HepG2 (cell line): ENCODE measurements around the gene ELP6. TPM values are rescaled to one million over a fixed set of nuclear protein-coding genes. Genes with fewer than 3 reads are reported as not detected.

Experiments
- ARNT ChIP-seq: fragments of 450-650 bp; IDR thresholded peaks from 2 replicates; pipeline ENCODE4 v1.6.1; 2017
- ARNTL ChIP-seq: sonication (generic); formaldehyde crosslinking; IDR thresholded peaks from 2 replicates; pipeline ENCODE4 v1.4.0; 2020; ENCODE audit warnings: mild to moderate bottlenecking, missing genetic modification reagents
- ATM ChIP-seq: fragments of 450-650 bp; IDR thresholded peaks from 2 replicates; pipeline ENCODE4 v1.7.1; 2017; ENCODE audit warnings: mild to moderate bottlenecking, borderline replicate concordance
- GABPA ChIP-seq, 2 experiments: IDR thresholded peaks; 2 replicates each; pipeline ENCODE4 v1.6.1; 2011 to 2016; ENCODE audit warnings: low read depth in 2 of 2, low read length in 1 of 2, missing biosample characterization in 1 of 2, missing genetic modification characterization in 1 of 2
- HDAC2 ChIP-seq: sonication (generic); formaldehyde crosslinking; IDR thresholded peaks from 2 replicates; pipeline ENCODE4 v1.4.0; 2020; ENCODE audit warnings: missing genetic modification reagents
- NCOR1 ChIP-seq: fragments of 200-600 bp; sonication (generic); IDR thresholded peaks from 2 replicates; pipeline ENCODE4 v1.7.0; 2017; ENCODE audit warnings: antibody characterized with exemption, low read length, borderline replicate concordance
- NFKBIZ ChIP-seq: IDR thresholded peaks from 2 replicates; pipeline ENCODE4 v1.6.1; 2018; ENCODE audit warnings: missing genetic modification reagents, missing compliant biosample characterization
- NR2F6 ChIP-seq, 2 experiments: IDR thresholded peaks; 2 replicates each; pipeline ENCODE4 v1.6.1; 2016; ENCODE audit warnings: antibody characterized with exemption in 1 of 2, mild to moderate bottlenecking in 1 of 2
- POLR2AphosphoS5 ChIP-seq: IDR thresholded peaks from 2 replicates; pipeline ENCODE4 v1.6.1; 2012; ENCODE audit warnings: low read depth, low read length
- REXO4 ChIP-seq: sonication (generic); formaldehyde crosslinking; IDR thresholded peaks from 2 replicates; pipeline ENCODE4 v1.8.0; 2022; ENCODE audit warnings: missing genetic modification reagents, mild to moderate bottlenecking, borderline replicate concordance
- RFXANK ChIP-seq: IDR thresholded peaks from 2 replicates; pipeline ENCODE4 v1.6.1; 2016
- SIN3B ChIP-seq: fragments of 150-350 bp; IDR thresholded peaks from 2 replicates; pipeline ENCODE4 v1.6.1; 2014; ENCODE audit warnings: low read length
- TAF1 ChIP-seq: sonication (generic); formaldehyde crosslinking; IDR thresholded peaks from 2 replicates; pipeline ENCODE4 v1.4.0; 2020; ENCODE audit warnings: missing genetic modification reagents
- ZIK1 ChIP-seq: sonication (generic); formaldehyde crosslinking; IDR thresholded peaks from 2 replicates; pipeline ENCODE4 v1.5.0; 2020; ENCODE audit warnings: mild to moderate bottlenecking, low read depth, missing genetic modification reagents, borderline replicate concordance
- ZNF672 ChIP-seq: sonication (generic); formaldehyde crosslinking; IDR thresholded peaks from 2 replicates; pipeline ENCODE4 v1.8.1; 2022; ENCODE audit warnings: missing genetic modification reagents
- ZNF713 ChIP-seq: sonication (generic); formaldehyde crosslinking; IDR thresholded peaks from 2 replicates; pipeline ENCODE4 v1.4.0; 2020; ENCODE audit warnings: mild to moderate bottlenecking, missing genetic modification reagents
- polyA plus RNA-seq, 8 experiments: library from polyadenylated mRNA; depleted of rRNA in 3 of 8; stranded (reverse) in 7 of 8; unstranded in 1 of 8; fragments of >200 nt; fragmentation: Illumina TruSeq in 4 of 8; extraction: Trizol in 4 of 8; gene quantifications; 2 replicates each; pipeline versions ENCODE4 v1.2.1 to v1.2.3, GENCODE V29; 2011 to 2016; ENCODE audit warnings: low read depth in 4 of 8, missing spikeins in 1 of 8, mixed read lengths in 1 of 8; ENCODE audit not compliant: insufficient read depth in 1 of 8
- total RNA-seq, 5 experiments: library from RNA; depleted of rRNA; stranded (reverse); fragments of >200 nt; fragmentation: Illumina TruSeq; extraction: Trizol; gene quantifications; 2 replicates each; pipeline ENCODE4 v1.2.3, GENCODE V29; 2016; ENCODE audit warnings: low read depth in 1 of 5
- TF ChIP-seq, protein P1 (sequence below), 2 experiments: IDR thresholded peaks; 2 replicates each; pipeline ENCODE4 v1.6.1; 2011 to 2012; ENCODE audit warnings: low read length in 2 of 2, borderline replicate concordance in 1 of 2, low read depth in 1 of 2, mild to moderate bottlenecking in 1 of 2, moderate library complexity in 1 of 2
- TF ChIP-seq, protein P2 (sequence below): sonication (generic); formaldehyde crosslinking; IDR thresholded peaks from 2 replicates; pipeline ENCODE4 v1.4.0; 2020; ENCODE audit warnings: mild to moderate bottlenecking, missing genetic modification reagents
- TF ChIP-seq, protein P3 (sequence below): sonication (generic); formaldehyde crosslinking; IDR thresholded peaks from 2 replicates; pipeline ENCODE4 v1.5.1; 2020; ENCODE audit warnings: missing genetic modification reagents, mild to moderate bottlenecking, borderline replicate concordance
- TF ChIP-seq, protein P4 (sequence below): sonication (generic); formaldehyde crosslinking; IDR thresholded peaks from 2 replicates; pipeline ENCODE4 v1.5.0; 2020; ENCODE audit warnings: mild to moderate bottlenecking, missing genetic modification reagents

Gene ELP6
- total and polyA plus RNA-seq, 2 of the 13 experiments (the other 11 are each of a cell fraction or from before 2014, with no cell fraction given): 45.0 to 49.3 TPM

DNA sequence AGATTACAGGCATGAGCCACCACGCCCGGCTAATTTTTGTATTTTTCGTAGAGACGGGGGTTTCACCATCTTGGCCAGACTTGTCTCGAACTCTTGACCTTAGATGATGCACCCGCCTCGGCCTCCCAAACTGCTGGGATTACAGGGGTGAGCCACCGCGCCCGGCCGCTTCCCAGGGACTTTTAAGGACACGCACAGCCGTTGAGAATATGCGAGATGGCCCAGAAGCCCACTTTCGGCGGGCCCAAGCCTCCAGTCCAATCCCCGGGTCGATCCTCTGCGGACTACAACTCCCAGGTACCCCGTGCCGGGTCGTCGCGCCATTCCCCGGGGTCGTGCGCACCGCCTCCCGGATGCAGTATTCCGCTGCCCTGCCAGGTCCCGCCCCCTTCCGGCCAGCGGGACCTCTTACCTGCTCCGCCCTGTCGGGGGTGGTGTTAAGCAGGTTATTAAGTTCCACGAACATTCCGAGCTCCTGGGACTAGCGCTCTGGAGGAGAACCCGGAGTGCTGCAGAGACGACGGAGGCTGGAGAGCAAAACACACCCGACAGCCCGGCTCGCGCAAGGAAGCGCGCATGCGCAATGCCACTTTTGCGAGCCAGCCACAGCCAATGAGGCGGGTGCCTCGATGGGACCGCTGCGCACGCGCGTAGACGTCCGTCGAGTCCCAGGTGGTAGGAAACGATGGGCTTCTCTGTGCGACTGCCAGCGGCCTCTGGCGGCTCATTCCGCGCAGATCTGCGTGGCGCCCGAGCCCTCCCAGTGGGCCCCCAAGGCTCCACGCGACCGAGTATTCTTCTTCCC lies at the start of gene ELP6 (continued):
- TF ChIP-seq, protein P1, sequence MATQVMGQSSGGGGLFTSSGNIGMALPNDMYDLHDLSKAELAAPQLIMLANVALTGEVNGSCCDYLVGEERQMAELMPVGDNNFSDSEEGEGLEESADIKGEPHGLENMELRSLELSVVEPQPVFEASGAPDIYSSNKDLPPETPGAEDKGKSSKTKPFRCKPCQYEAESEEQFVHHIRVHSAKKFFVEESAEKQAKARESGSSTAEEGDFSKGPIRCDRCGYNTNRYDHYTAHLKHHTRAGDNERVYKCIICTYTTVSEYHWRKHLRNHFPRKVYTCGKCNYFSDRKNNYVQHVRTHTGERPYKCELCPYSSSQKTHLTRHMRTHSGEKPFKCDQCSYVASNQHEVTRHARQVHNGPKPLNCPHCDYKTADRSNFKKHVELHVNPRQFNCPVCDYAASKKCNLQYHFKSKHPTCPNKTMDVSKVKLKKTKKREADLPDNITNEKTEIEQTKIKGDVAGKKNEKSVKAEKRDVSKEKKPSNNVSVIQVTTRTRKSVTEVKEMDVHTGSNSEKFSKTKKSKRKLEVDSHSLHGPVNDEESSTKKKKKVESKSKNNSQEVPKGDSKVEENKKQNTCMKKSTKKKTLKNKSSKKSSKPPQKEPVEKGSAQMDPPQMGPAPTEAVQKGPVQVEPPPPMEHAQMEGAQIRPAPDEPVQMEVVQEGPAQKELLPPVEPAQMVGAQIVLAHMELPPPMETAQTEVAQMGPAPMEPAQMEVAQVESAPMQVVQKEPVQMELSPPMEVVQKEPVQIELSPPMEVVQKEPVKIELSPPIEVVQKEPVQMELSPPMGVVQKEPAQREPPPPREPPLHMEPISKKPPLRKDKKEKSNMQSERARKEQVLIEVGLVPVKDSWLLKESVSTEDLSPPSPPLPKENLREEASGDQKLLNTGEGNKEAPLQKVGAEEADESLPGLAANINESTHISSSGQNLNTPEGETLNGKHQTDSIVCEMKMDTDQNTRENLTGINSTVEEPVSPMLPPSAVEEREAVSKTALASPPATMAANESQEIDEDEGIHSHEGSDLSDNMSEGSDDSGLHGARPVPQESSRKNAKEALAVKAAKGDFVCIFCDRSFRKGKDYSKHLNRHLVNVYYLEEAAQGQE (IDR thresholded peaks at IDR 0.05; ENCODE audit: borderline replicate concordance in 1 of 2, low read depth in 1 of 2, low read length in 2 of 2): peak in 1 of 2 experiments; percentile 5; a peak in 1 of 4 replicates
- no peak; the same call in 1 of the 2 replicates for TF ChIP-seq NFKBIZ (CRISPR knock-in tag)
- no peak for TF ChIP-seq NCOR1
- TF ChIP-seq ZIK1 (CRISPR knock-in tag): peak; percentile 77; the same call in 1 of the 2 replicates
- TF ChIP-seq TAF1: peak; percentile 82
- TF ChIP-seq ARNTL (CRISPR knock-in tag): 0 out of 2 replicates have a peak, but pooled peaks have one; percentile 47
- TF ChIP-seq HDAC2 (CRISPR knock-in tag): peak; percentile 12; the same call in 1 of the 2 replicates
- TF ChIP-seq SIN3B: no peak; the same call in 1 of the 2 replicates
- TF ChIP-seq, protein P2, sequence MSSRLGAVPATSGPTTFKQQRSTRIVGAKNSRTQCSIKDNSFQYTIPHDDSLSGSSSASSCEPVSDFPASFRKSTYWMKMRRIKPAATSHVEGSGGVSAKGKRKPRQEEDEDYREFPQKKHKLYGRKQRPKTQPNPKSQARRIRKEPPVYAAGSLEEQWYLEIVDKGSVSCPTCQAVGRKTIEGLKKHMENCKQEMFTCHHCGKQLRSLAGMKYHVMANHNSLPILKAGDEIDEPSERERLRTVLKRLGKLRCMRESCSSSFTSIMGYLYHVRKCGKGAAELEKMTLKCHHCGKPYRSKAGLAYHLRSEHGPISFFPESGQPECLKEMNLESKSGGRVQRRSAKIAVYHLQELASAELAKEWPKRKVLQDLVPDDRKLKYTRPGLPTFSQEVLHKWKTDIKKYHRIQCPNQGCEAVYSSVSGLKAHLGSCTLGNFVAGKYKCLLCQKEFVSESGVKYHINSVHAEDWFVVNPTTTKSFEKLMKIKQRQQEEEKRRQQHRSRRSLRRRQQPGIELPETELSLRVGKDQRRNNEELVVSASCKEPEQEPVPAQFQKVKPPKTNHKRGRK (CRISPR knock-in tag): no peak
- peak; percentile 94 for TF ChIP-seq GABPA (IDR thresholded peaks at IDR 0.05; ENCODE audit: low read depth, low read length)
- peak; percentile 98 for TF ChIP-seq GABPA (CRISPR knock-in tag; IDR thresholded peaks at IDR 0.05; ENCODE audit: low read depth)
- TF ChIP-seq RFXANK (CRISPR knock-in tag): no peak
- peak; percentile 80 for TF ChIP-seq POLR2AphosphoS5
- TF ChIP-seq, protein P3, sequence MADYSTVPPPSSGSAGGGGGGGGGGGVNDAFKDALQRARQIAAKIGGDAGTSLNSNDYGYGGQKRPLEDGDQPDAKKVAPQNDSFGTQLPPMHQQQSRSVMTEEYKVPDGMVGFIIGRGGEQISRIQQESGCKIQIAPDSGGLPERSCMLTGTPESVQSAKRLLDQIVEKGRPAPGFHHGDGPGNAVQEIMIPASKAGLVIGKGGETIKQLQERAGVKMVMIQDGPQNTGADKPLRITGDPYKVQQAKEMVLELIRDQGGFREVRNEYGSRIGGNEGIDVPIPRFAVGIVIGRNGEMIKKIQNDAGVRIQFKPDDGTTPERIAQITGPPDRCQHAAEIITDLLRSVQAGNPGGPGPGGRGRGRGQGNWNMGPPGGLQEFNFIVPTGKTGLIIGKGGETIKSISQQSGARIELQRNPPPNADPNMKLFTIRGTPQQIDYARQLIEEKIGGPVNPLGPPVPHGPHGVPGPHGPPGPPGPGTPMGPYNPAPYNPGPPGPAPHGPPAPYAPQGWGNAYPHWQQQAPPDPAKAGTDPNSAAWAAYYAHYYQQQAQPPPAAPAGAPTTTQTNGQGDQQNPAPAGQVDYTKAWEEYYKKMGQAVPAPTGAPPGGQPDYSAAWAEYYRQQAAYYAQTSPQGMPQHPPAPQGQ (CRISPR knock-in tag): no peak
- TF ChIP-seq ZNF672 (CRISPR knock-in tag): no peak
- TF ChIP-seq ATM: no peak
- TF ChIP-seq REXO4: no peak
- TF ChIP-seq, protein P4, sequence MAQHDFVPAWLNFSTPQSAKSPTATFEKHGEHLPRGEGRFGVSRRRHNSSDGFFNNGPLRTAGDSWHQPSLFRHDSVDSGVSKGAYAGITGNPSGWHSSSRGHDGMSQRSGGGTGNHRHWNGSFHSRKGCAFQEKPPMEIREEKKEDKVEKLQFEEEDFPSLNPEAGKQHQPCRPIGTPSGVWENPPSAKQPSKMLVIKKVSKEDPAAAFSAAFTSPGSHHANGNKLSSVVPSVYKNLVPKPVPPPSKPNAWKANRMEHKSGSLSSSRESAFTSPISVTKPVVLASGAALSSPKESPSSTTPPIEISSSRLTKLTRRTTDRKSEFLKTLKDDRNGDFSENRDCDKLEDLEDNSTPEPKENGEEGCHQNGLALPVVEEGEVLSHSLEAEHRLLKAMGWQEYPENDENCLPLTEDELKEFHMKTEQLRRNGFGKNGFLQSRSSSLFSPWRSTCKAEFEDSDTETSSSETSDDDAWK (CRISPR knock-in tag): no peak
- 0 out of 2 replicates have a peak, but pooled peaks have one; percentile 12 for TF ChIP-seq ZNF713 (CRISPR knock-in tag)
- no peak for TF ChIP-seq ARNT
- no peak; the same call in 1 of the 2 replicates for TF ChIP-seq NR2F6 (IDR thresholded peaks at IDR 0.05)
- peak; percentile 67 for TF ChIP-seq NR2F6 (CRISPR knock-in tag; IDR thresholded peaks at IDR 0.05)
